Endothelial cell of umbilical vein (primary cell): ENCODE measurements around the gene FABP1. TPM values are rescaled to one million over a fixed set of nuclear protein-coding genes. Genes with fewer than 3 reads are reported as not detected.

Experiments used
- BruUV-seq: library from RNA; stranded (reverse); fragments of 400-500 nt; replicated peaks from 2 replicates; lab custom pipeline; 2021; lab: Mats Ljungman, UMichigan
- CTCF ChIA-PET: fragments of 300-600, 350-600 bp; sonication (Branson Sonifier 250); formaldehyde crosslinking; loops from one replicate; lab custom pipeline; 2021; ENCODE audit warnings: antibody characterized with exemption, inconsistent platforms; lab: Charles Lee
- POLR2A ChIA-PET: fragments of 300-600, 350-600 bp; sonication (Branson Sonifier 250); formaldehyde crosslinking; loops from one replicate; lab custom pipeline; 2021; ENCODE audit warnings: antibody characterized with exemption, inconsistent platforms; lab: Charles Lee
- DNase-seq: peaks from one replicate; pipeline ENCODE4 v3.0.0-alpha.2; 2011; ENCODE audit warnings: low read depth, low spot score
- FAIRE-seq: peaks from 2 replicates; lab custom pipeline; 2011; peaks lifted over from hg19 to GRCh38; lab: Jason Lieb, UNC
- H2AFZ ChIP-seq: 2 replicates; pipeline ENCODE4 v1.6.0; 2012; ENCODE audit warnings: low read depth, low read length, control low read depth, inconsistent platforms
- H3K27ac ChIP-seq: 2 replicates; pipeline ENCODE4 v1.5.1; 2011; ENCODE audit warnings: low read depth, mild to moderate bottlenecking, control low read depth, low read length, moderate library complexity; ENCODE audit not compliant: insufficient read depth
- H3K27me3 ChIP-seq, 2 experiments: 2 replicates each; pipeline versions ENCODE4 v1.6.0 to v1.6.1; 2011; ENCODE audit warnings: low read length in 2 of 2, mixed read lengths in 1 of 2; ENCODE audit not compliant: control insufficient read depth in 2 of 2, insufficient read depth in 2 of 2
- H3K36me3 ChIP-seq, 2 experiments: 2 replicates in 1 of 2; 3 replicates in 1 of 2; pipeline ENCODE4 v1.5.1; 2011; ENCODE audit warnings: low read length in 2 of 2, mild to moderate bottlenecking in 1 of 2, moderate library complexity in 1 of 2; ENCODE audit not compliant: control insufficient read depth in 2 of 2, insufficient read depth in 2 of 2; ENCODE audit errors: extremely low read depth in 1 of 2
- H3K4me1 ChIP-seq: 3 replicates; pipeline ENCODE4 v1.5.1; 2011; ENCODE audit warnings: mild to moderate bottlenecking, low read length; ENCODE audit not compliant: control insufficient read depth, insufficient read depth; ENCODE audit errors: extremely low read depth
- H3K4me2 ChIP-seq: 2 replicates; pipeline ENCODE4 v1.6.1; 2011; ENCODE audit warnings: low read length, control low read depth, mixed read lengths; ENCODE audit not compliant: insufficient read depth
- H3K4me3 ChIP-seq, 3 experiments: fragments of 200-600 bp in 1 of 3; sonication (generic), shearing (Covaris generic) in 1 of 3; replicated peaks in 1 of 3; 2 replicates each; pipeline ENCODE4 v1.5.1; 2011 to 2016; ENCODE audit warnings: control low read depth in 3 of 3, low read length in 3 of 3, mild to moderate bottlenecking in 2 of 3, inconsistent platforms in 1 of 3, low read depth in 1 of 3, moderate library complexity in 1 of 3; ENCODE audit not compliant: insufficient read depth in 1 of 3
- H3K79me2 ChIP-seq: 2 replicates; pipeline ENCODE4 v1.6.0; 2012; ENCODE audit warnings: low read length, inconsistent platforms; ENCODE audit not compliant: control insufficient read depth, insufficient read depth
- H3K9ac ChIP-seq: replicated peaks from 2 replicates; pipeline ENCODE3; 2011; ENCODE audit warnings: low read length, control low read depth; ENCODE audit not compliant: insufficient read depth; ENCODE audit errors: extremely low read depth
- H3K9me1 ChIP-seq: replicated peaks from 3 replicates; pipeline ENCODE4 v1.6.0; 2011; ENCODE audit warnings: mild to moderate bottlenecking, low read length; ENCODE audit not compliant: control insufficient read depth, insufficient read depth; ENCODE audit errors: extremely low read depth
- H3K9me3 ChIP-seq: replicated peaks from 2 replicates; pipeline ENCODE4 v1.5.1; 2012; ENCODE audit warnings: low read length, inconsistent platforms; ENCODE audit not compliant: control insufficient read depth, insufficient read depth
- H4K20me1 ChIP-seq: replicated peaks from 2 replicates; pipeline ENCODE3; 2011; ENCODE audit warnings: mild to moderate bottlenecking, low read length; ENCODE audit not compliant: control insufficient read depth, insufficient read depth; ENCODE audit errors: extremely low read depth
- CTCF ChIP-seq, 2 donors: IDR thresholded peaks; 1 replicate in 1 of 2; 2 replicates in 1 of 2; pipeline ENCODE4 v1.5.1; 2011; ENCODE audit warnings: low read length in 2 of 2, mild to moderate bottlenecking in 2 of 2, moderate library complexity in 2 of 2, control low read depth in 1 of 2, inconsistent platforms in 1 of 2, low read depth in 1 of 2; ENCODE audit not compliant: insufficient read depth in 1 of 2; ENCODE audit errors: extremely low read depth in 1 of 2
- EZH2 ChIP-seq: IDR thresholded peaks from 2 replicates; pipeline ENCODE4 v1.6.1; 2012; ENCODE audit warnings: borderline replicate concordance, low read depth, mild to moderate bottlenecking, moderate library complexity, low read length, inconsistent platforms; ENCODE audit not compliant: severe bottlenecking
- FOS ChIP-seq: IDR thresholded peaks from 2 replicates; pipeline ENCODE4 v1.6.1; 2011; ENCODE audit warnings: mild to moderate bottlenecking, low read length, moderate library complexity, borderline replicate concordance; ENCODE audit not compliant: insufficient read depth
- GATA2 ChIP-seq: IDR thresholded peaks from 2 replicates; pipeline ENCODE4 v1.7.0; 2011; ENCODE audit warnings: low read depth, mild to moderate bottlenecking, moderate library complexity, mixed read lengths, low read length; ENCODE audit not compliant: insufficient read length, insufficient read depth
- JUN ChIP-seq: IDR thresholded peaks from 2 replicates; pipeline ENCODE4 v1.6.1; 2011; ENCODE audit warnings: borderline replicate concordance, low read depth; ENCODE audit not compliant: insufficient read length, insufficient read depth
- MYC ChIP-seq: IDR thresholded peaks from one replicate; pipeline ENCODE4 v1.6.1; 2011; ENCODE audit warnings: mild to moderate bottlenecking, low read depth, low read length
- POLR2A ChIP-seq: IDR thresholded peaks from 2 replicates; pipeline ENCODE4 v1.6.1; 2012; ENCODE audit warnings: low read depth, mild to moderate bottlenecking, control low read depth, low read length
- POLR2AphosphoS5 ChIP-seq: IDR thresholded peaks from 2 replicates; pipeline ENCODE4 v1.6.1; 2012; ENCODE audit warnings: low read depth, mild to moderate bottlenecking, control low read depth, low read length, moderate library complexity; ENCODE audit not compliant: insufficient read depth
- dilution Hi-C: fragments of 300-500 bp; cut with MboI; formaldehyde crosslinking; loops from one replicate; pipeline ENCODE4 v1.15.0; 2019; ENCODE audit warnings: low sequenced_read_pairs; ENCODE audit not compliant: extremely low pct_ligation_motif_present
- intact Hi-C: fragments of 100-400 bp; cut with micrococcal nuclease; formaldehyde crosslinking; loops from one replicate; pipeline ENCODE4 v1.10.0; 2022
- polyA plus RNA-seq, 4 experiments: library from polyadenylated mRNA; depleted of rRNA in 3 of 4; stranded (reverse) in 3 of 4; unstranded in 1 of 4; fragments of >200 nt; gene quantifications; 2 replicates each; pipeline versions ENCODE4 v1.2.1 to v1.2.3, GENCODE V29; 2011 to 2012; ENCODE audit warnings: missing spikeins in 1 of 4
- total RNA-seq: library from RNA; stranded (reverse); gene quantifications from 2 replicates; pipeline ENCODE4 v1.2.3, GENCODE V29; 2021
- TF ChIP-seq, protein P1 (sequence below): IDR thresholded peaks from 2 replicates; pipeline ENCODE4 v1.6.1; 2011; ENCODE audit not compliant: insufficient read depth, insufficient read length

FABP1 gene
- total and polyA plus RNA-seq, 2 donors (not counting 3 experiments of a cell fraction or from before 2014, with no cell fraction given): not detected

- Histone ChIP-seq H4K20me1 (no peaks in the 10 kb centered on the region), H3K9me1 (no peaks in the 10 kb centered on the region), H3K4me1 (no peaks in the 10 kb centered on the region), H3K27me3 (no peaks in the 10 kb centered on the region), H3K9ac (no peak overlapping the region), H3K4me2 (no peak overlapping the region), H3K27ac (no peak overlapping the region), H3K4me3 (no peak overlapping the region), H3K9me3 (no peaks in the 10 kb centered on the region), H2AFZ (no peak overlapping the region), H3K36me3 (no peaks in the 10 kb centered on the region), H3K79me2 (no peaks in the 10 kb centered on the region)
- DNase-seq: no peak
- intact Hi-C loops (no loop called here), dilution Hi-C loops (no loop called here)
- TF ChIP-seq CTCF (IDR thresholded peaks at IDR 0.05; ENCODE audit: extremely low read depth in 1 of 2, insufficient read depth in 1 of 2, low read depth in 1 of 2, low read length in 2 of 2) (no peak), POLR2A (no peak), FOS (no peak), JUN (no peak), EZH2 (no peak), MYC (no peak), POLR2AphosphoS5 (no peak), GATA2 (no peak)
- TF ChIP-seq, protein P1, sequence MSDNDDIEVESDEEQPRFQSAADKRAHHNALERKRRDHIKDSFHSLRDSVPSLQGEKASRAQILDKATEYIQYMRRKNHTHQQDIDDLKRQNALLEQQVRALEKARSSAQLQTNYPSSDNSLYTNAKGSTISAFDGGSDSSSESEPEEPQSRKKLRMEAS: no peak
- ChIA-PET CTCF (interaction anchor here (0.8 to 4.2 kb wide), 3 partner anchors 41 to 102 kb away, joined by 3 to 215 read pairs (median 21); no protein-coding TSS in a partner anchor), POLR2A (no interaction called here)
- FAIRE-seq: no peak
- BruUV-seq: no TSS peak
Measured at GRCh38 chr2:88161446-88162244, 33.8 kb upstream of the FABP1 start.
